Upper lobe of left lung (tissue), 6 donors: Measurements from ENCODE around the gene SURF1. TPM values are rescaled to one million over a fixed set of nuclear protein-coding genes. Genes with fewer than 3 reads are reported as not detected.

ENCODE experiments used
- ATAC-seq, 2 donors: fragments of 200-7000 bp; cut with Tn5 transposase; one replicate each; pipeline ENCODE4 v1.9.1; 2022; ENCODE audit warnings: mild to moderate bottlenecking in 2 of 2, moderate library complexity in 2 of 2; ENCODE audit not compliant: low FRiP score in 2 of 2
- DNase-seq, 2 donors: peaks; one replicate each; pipeline ENCODE4 v3.0.0-alpha.2; 2019 to 2020
- H3K27ac ChIP-seq, 4 donors: fragments of 200-600 bp; sonication (generic); one replicate each; pipeline ENCODE4 v1.5.1; 2016 to 2019
- H3K27me3 ChIP-seq, 4 donors: fragments of 200-600 bp; sonication (generic); one replicate each; pipeline ENCODE4 v1.5.1; 2017 to 2019
- H3K36me3 ChIP-seq, 4 donors: fragments of 200-600 bp; sonication (generic); one replicate each; pipeline ENCODE4 v1.5.1; 2016 to 2019
- H3K4me1 ChIP-seq, 4 donors: fragments of 200-600 bp; sonication (generic); one replicate each; pipeline ENCODE4 v1.5.1; 2018 to 2019
- H3K4me3 ChIP-seq, 4 donors: fragments of 200-600 bp; sonication (generic); one replicate each; pipeline ENCODE4 v1.5.1; 2017 to 2019; ENCODE audit warnings: mild to moderate bottlenecking in 2 of 4, moderate library complexity in 1 of 4
- H3K9me3 ChIP-seq, 4 donors: fragments of 200-600 bp; sonication (generic); one replicate each; pipeline ENCODE4 v1.5.1; 2018 to 2019
- EP300 ChIP-seq, 4 donors: sonication (generic); formaldehyde crosslinking; IDR thresholded peaks; one replicate each; pipeline ENCODE4 v1.5.1; 2017; ENCODE audit warnings: antibody characterized with exemption in 4 of 4, control low read depth in 2 of 4
- POLR2A ChIP-seq, 4 donors: fragments of 450-650 bp; IDR thresholded peaks; one replicate each; pipeline ENCODE4 v1.5.1; 2016 to 2017; ENCODE audit warnings: antibody characterized with exemption in 4 of 4, mild to moderate bottlenecking in 2 of 4
- POLR2AphosphoS5 ChIP-seq, 2 donors: sonication (generic); formaldehyde crosslinking; IDR thresholded peaks; one replicate each; pipeline ENCODE4 v1.5.1; 2017; ENCODE audit warnings: antibody characterized with exemption in 2 of 2
- WGBS, 2 donors: methylation state at CpG; one replicate each; pipeline ENCODE4 v1.1.5; 2017 to 2018; 5-methylcytosine and 5-hydroxymethylcytosine counted together
- total RNA-seq, 6 donors: library from RNA; depleted of rRNA in 4 of 6; stranded (reverse); fragments of >200 nt in 4 of 6; gene quantifications; one replicate each; pipeline versions ENCODE4 v1.1.0 to v1.2.1, GENCODE V29; 2016 to 2021
- TF ChIP-seq, protein P1 (sequence below), 6 experiments: fragments of 450-650 bp in 4 of 6; fragments of 200-600 bp in 2 of 6; sonication (generic) in 2 of 6; IDR thresholded peaks; one replicate each; pipeline ENCODE4 v1.5.1; 2016 to 2019; ENCODE audit warnings: antibody characterized with exemption in 6 of 6
- donor health status: DM: no; HTN: no; CAD: no; lungs with moderate emphysema.
- donor health status: DM: no; HTN: yes; CAD: no; lungs with severe emphysema.

SURF1 gene
- total RNA-seq, 6 donors from 2014 or later: 25.1 to 64.8 (median 45.5) TPM

DNA sequence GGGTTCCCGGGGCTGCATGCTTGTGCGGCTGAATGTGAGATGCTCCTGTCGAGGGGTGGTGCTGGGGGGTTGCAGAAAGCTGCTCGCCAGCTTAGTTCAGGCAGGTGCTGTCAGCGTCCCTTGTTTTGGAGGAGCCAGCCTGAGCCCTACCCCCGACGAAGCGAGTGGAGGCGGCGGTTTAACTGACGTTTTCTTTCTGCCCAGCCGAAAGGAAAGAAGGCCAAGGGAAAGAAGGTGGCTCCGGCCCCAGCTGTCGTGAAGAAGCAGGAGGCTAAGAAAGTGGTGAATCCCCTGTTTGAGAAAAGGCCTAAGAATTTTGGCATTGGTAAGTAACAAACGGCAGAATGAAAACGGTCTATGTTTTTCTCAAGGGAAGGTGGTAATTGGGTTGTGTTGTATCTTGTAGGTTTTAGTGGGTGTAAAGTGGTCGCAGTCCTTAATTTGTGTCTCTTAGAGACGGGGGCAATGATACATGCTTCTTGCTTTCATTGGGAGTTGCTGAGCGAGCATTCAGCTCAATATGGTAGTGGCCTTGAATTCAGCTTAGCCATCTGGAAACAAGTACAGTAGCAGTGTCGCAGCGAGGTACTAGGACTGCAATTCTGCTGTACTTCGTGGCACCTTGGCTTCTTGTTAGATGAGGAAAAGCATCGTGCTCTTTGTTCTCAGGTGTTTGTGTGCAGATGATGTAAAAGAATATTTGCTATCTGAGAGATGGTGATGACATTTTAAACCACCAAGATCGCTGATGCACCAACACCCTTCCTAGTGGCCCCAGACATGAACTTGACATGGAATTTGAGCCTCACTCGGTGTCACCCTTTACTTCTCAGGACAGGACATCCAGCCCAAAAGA, 7.3 kb downstream of the SURF1 start:
- WGBS, 2 donors: 21 to 23% methylated on average over 21 to 25 of the region's 25 CpGs
- Histone ChIP-seq H3K9me3 (no peaks in the 10 kb centered on the region), H3K27ac (peak overlapping the region; percentile 84 to 96 (median 92)), H3K36me3 (peaks cover 31 to 69% (median 56%) of the 10 kb centered on the region in 4 donors), H3K27me3 (no peaks in the 10 kb centered on the region), H3K4me3 (peak overlapping the region; percentile 72 to 98 (median 86)), H3K4me1 (peaks cover 24 to 39% (median 26%) of the 10 kb centered on the region in 4 donors)
- ATAC-seq (no peak), DNase-seq (no peak)
- TF ChIP-seq EP300 (IDR thresholded peaks at IDR 0.05): no peak
- TF ChIP-seq, protein P1, sequence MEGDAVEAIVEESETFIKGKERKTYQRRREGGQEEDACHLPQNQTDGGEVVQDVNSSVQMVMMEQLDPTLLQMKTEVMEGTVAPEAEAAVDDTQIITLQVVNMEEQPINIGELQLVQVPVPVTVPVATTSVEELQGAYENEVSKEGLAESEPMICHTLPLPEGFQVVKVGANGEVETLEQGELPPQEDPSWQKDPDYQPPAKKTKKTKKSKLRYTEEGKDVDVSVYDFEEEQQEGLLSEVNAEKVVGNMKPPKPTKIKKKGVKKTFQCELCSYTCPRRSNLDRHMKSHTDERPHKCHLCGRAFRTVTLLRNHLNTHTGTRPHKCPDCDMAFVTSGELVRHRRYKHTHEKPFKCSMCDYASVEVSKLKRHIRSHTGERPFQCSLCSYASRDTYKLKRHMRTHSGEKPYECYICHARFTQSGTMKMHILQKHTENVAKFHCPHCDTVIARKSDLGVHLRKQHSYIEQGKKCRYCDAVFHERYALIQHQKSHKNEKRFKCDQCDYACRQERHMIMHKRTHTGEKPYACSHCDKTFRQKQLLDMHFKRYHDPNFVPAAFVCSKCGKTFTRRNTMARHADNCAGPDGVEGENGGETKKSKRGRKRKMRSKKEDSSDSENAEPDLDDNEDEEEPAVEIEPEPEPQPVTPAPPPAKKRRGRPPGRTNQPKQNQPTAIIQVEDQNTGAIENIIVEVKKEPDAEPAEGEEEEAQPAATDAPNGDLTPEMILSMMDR (IDR thresholded peaks at IDR 0.05): no peak
- no peak for TF ChIP-seq POLR2A (IDR thresholded peaks at IDR 0.05)
- TF ChIP-seq POLR2AphosphoS5 (IDR thresholded peaks at IDR 0.05): no peak

DNA sequence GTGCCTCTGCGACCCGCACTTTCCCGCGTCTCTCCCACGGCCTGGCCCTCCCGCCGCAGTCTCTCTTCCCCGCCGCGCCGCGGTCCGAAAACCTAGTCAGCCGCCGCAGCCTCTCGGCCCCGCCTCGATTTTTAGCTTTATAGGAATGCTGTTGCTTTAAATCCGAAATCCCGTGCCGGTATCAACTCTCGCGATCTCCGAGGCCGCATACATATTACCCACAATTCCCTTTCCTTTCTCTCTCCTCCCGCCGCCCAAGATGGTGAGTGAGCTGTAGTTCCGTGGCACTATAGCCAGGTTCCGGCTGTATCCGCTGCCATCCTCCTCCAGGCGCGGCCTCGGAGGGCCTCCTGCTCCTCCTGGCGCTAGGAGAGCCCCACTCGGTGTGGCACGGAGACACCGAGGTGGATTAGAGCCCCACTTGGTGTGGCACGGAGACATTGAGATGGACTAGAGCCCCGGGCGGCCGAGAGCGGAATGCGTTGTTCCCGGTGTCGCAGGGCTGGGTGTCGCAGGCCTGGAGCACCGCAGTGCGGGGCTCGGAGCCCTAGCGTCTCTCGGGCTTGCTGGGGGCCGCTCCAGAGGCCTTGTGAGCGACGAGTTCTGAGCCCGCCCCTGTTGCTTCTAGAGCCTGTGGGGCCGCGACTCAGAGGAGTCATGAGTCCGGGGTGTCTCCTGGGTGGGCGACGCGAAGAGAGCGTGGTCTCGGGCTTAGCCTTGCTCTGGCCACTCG, 8.1 kb downstream of the SURF1 start, which contains the start of the genes MED22 and RPL7A:
MED22 (minus strand) TSS at position 147 of the 733 bp plus-strand sequence. CDS start 1,469 bp downstream, outside the sequence.
RPL7A (plus strand) TSS at position 234 of the 733 bp plus-strand sequence; CDS start at position 260, 26 bp downstream.
- H3K27me3 ChIP-seq: no peaks in the 10 kb centered on the region
- TF ChIP-seq, protein P1 (IDR thresholded peaks at IDR 0.05): peak in 4 of 6 experiments; percentile 27 to 51 (median 32)
- peak; percentile 91 to 97 for TF ChIP-seq POLR2AphosphoS5 (IDR thresholded peaks at IDR 0.05)
- TF ChIP-seq EP300 (IDR thresholded peaks at IDR 0.05): no peak
- TF ChIP-seq POLR2A (IDR thresholded peaks at IDR 0.05): peak; percentile 76 to 93 (median 89)

DNA sequence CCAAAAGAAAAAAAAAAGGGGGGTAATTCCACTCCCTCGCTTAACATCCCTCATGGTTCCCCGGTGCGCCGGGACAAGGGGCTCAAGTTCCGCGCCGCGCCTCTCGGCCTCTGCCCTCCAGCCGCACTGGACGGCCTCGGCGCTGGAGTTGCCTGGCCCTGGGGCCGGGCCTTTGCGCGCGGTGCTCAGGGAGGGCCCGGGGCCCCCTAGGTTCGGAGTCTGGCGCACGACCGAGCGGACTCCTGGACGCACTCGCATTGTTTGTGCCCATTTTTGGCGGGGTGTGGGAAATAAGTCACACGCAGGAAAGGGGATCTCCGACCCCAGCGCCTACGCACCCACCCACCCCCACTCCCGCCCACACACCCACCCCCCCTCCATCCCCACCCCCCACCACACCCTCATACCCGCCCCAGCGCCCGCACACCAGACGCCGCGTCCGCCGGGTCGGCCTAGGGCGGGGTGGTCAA, 8.7 kb downstream of the SURF1 start:
- 0 to 1% methylated on average over 1 to 19 of the region's 41 CpGs for WGBS, 2 donors
- Histone ChIP-seq H3K27ac (peak overlapping the region; percentile 84 to 96 (median 92)), H3K36me3 (peaks cover 31 to 69% (median 59%) of the 10 kb centered on the region in 4 donors), H3K9me3 (no peaks in the 10 kb centered on the region), H3K4me1 (peaks cover 24 to 40% (median 26%) of the 10 kb centered on the region in 4 donors), H3K27me3 (no peaks in the 10 kb centered on the region), H3K4me3 (peak overlapping the region; percentile 72 to 98 (median 86))
- TF ChIP-seq POLR2A (IDR thresholded peaks at IDR 0.05): peak in 1 of 4 donors; percentile 4
- TF ChIP-seq EP300 (IDR thresholded peaks at IDR 0.05): no peak
- DNase-seq (peak in 1 of 2 donors; percentile 90), ATAC-seq (peak; percentile 69 to 73)

More for the DNA sequence above, 8.1 kb downstream of the SURF1 start, which contains the start of the genes MED22 and RPL7A:
- H3K4me3 ChIP-seq: peak within 1 kb of the TSS; percentile 72 to 98 (median 86)
- peaks cover 24 to 39% (median 26%) of the 10 kb centered on the region in 4 donors for H3K4me1 ChIP-seq
- peaks cover 35 to 69% (median 60%) of the 10 kb centered on the region in 4 donors for H3K36me3 ChIP-seq
- peak; percentile 92 to 95 for DNase-seq
- peak within 1 kb of the TSS; percentile 84 to 96 (median 92) for H3K27ac ChIP-seq
- 0% methylated on average over 14 to 60 of the region's 64 CpGs for WGBS, 2 donors
- ATAC-seq: peak; percentile 91 to 95
- H3K9me3 ChIP-seq: no peaks in the 10 kb centered on the region

DNA sequence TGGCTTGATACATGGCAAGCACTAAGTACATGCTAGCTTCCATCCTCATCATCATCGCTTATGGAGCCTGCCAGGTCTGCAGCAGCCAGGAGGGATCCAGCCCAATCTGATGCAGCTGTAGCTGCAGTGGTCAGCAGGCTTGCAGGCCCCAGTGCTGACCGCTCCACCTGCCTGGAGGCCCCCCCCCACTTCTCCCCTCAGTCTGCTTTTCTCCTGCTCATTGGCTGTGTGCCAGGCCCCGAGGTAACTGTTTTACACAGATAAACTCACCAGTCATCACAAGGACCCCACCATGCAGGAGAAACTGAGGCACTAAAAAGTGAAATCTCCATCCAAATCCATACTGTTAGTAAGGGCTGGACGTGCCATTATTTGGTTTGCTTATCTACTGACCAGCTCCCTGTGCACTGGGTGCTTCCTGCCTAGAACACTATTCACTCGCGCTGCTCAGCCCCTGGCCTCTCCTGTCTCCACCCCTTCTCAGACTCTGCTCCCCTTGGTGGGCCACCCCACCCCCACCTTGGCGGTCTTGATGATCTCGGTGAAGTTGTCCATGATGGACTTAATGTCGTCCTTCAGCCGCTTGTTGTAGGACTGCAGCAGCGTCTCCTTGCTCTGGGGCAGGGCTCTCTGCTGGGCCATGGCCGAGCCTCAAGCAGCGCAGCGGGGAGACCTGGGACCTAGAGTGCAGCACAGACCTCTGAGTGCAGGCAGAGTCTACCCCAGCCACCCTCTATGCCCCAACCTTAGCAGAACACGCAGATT, 10.1 kb downstream of the SURF1 start:
- DNase-seq (no peak), ATAC-seq (no peak)
- Histone ChIP-seq H3K27ac (peak overlapping the region in 3 of 4 donors; percentile 90 to 96 (median 93)), H3K36me3 (peaks cover 21 to 69% (median 56%) of the 10 kb centered on the region in 4 donors), H3K4me1 (peaks cover 24 to 51% (median 29%) of the 10 kb centered on the region in 4 donors), H3K4me3 (peak overlapping the region in 3 of 4 donors; percentile 72 to 98 (median 94)), H3K27me3 (no peaks in the 10 kb centered on the region), H3K9me3 (no peaks in the 10 kb centered on the region)
- TF ChIP-seq, protein P1 (IDR thresholded peaks at IDR 0.05): no peak
- TF ChIP-seq POLR2A (IDR thresholded peaks at IDR 0.05): no peak
- no peak for TF ChIP-seq EP300 (IDR thresholded peaks at IDR 0.05)
- WGBS, 2 donors: 75 to 77% methylated on average over 13 to 15 of the region's 15 CpGs
